ENCODE measurements around the gene FOXRED2. TPM values are rescaled to one million over a fixed set of nuclear protein-coding genes. Genes with fewer than 3 reads are reported as not detected.

FOXRED2 gene
- total RNA-seq, 4 donors from 2014 or later: 9.1 to 18.5 (median 14.6) TPM

- TF ChIP-seq POLR2A (IDR thresholded peaks at IDR 0.05): no peak
- TF ChIP-seq, protein P1, sequence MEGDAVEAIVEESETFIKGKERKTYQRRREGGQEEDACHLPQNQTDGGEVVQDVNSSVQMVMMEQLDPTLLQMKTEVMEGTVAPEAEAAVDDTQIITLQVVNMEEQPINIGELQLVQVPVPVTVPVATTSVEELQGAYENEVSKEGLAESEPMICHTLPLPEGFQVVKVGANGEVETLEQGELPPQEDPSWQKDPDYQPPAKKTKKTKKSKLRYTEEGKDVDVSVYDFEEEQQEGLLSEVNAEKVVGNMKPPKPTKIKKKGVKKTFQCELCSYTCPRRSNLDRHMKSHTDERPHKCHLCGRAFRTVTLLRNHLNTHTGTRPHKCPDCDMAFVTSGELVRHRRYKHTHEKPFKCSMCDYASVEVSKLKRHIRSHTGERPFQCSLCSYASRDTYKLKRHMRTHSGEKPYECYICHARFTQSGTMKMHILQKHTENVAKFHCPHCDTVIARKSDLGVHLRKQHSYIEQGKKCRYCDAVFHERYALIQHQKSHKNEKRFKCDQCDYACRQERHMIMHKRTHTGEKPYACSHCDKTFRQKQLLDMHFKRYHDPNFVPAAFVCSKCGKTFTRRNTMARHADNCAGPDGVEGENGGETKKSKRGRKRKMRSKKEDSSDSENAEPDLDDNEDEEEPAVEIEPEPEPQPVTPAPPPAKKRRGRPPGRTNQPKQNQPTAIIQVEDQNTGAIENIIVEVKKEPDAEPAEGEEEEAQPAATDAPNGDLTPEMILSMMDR (IDR thresholded peaks at IDR 0.05): no peak
- intact Hi-C loops (cut with DNase I; ENCODE audit: low total_unique reads): no loop called here
- DNase-seq (ENCODE audit: low spot score in 2 of 2): no peak
- H3K4me3 ChIP-seq (ENCODE audit: low read depth, poor library complexity, severe bottlenecking): no peak overlapping the region
- WGBS, 2 donors: 90 to 94% methylated on average over 60 of the region's 60 CpGs
These were observed 723 bp downstream of the FOXRED2 start for GRCh38 chr22:36505998-36506635.

DNA sequence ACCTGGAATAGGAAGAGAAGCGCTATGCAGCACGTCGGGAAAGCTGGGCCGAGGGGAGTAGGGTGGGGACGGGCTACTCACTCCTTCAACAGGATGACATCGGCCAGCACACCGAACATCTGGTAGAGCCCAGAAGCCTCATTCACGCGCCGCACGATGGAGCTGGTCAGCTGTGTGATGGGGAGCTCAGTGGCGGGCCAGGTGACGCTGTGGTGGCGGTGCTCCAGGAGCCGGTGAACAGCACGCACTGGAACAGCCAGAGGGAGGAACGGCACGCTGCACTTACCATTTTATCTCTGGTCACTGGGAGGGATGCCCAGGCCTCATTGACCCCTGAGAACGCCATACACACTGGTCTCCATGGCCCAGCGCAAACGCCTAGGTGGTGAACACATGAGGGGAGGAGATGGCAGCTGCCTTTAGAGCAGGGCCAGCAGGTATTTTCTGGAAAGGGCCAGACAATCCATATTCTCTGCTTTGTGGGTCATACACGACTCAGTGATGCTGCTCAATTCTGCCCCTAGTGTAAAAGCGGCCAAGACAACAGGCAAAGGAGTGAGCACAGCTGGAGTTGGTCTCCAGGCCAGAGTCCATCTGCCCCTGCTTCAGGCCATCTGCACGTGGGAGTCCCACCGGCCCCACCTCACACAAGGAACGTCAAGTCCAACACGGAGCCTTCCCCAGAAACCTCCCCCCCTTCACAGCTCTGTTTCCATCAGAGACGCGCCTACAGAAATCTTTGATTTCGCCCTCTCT is 8.8 kb downstream of the FOXRED2 start:
- WGBS, 2 donors: 93% methylated on average over 28 to 30 of the region's 30 CpGs
- DNase-seq (ENCODE audit: low spot score in 2 of 2): no peak
- intact Hi-C loops (cut with DNase I; ENCODE audit: low total_unique reads): no loop called here
- TF ChIP-seq, protein P1 (IDR thresholded peaks at IDR 0.05): no peak
- TF ChIP-seq POLR2A (IDR thresholded peaks at IDR 0.05): no peak
- H3K4me3 ChIP-seq (ENCODE audit: low read depth, poor library complexity, severe bottlenecking): no peak overlapping the region

DNA sequence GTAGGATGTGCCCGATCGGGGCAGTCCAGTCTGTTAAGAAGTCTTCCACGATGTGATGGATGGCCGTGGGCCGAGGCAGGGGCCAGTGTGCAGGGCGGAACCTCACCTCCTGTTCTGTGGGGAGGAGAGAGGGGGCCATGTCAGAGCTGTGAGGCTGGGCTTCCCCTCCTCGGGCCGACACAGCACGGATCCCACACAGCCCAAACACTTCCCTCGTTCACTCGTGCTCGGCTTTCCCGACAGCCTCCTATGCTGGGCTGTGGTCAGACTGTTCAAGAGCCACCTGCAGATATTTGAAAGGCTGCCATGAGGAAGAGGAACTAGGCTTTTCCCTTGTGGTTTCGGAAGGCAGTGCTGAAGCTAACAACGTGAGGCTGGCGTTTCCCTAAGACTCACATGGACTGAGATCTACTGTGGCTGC is 13.1 kb downstream of the FOXRED2 start:
- DNase-seq (ENCODE audit: low spot score in 2 of 2): no peak
- intact Hi-C loops (cut with DNase I; ENCODE audit: low total_unique reads): no loop called here
- 85 to 88% methylated on average over 11 to 16 of the region's 16 CpGs for WGBS, 2 donors
- TF ChIP-seq POLR2A (IDR thresholded peaks at IDR 0.05): no peak
- TF ChIP-seq, protein P1 (IDR thresholded peaks at IDR 0.05): no peak
- no peak overlapping the region for H3K4me3 ChIP-seq (ENCODE audit: low read depth, poor library complexity, severe bottlenecking)

GRCh38 chr22:36492109-36492508 is 14.7 kb downstream of the FOXRED2 start:
- no peak for DNase-seq (ENCODE audit: low spot score in 2 of 2)
- TF ChIP-seq, protein P1 (IDR thresholded peaks at IDR 0.05): no peak

GRCh38 chr22:36491155-36491554 is 15.7 kb downstream of the FOXRED2 start:
- no peak for DNase-seq (ENCODE audit: low spot score in 2 of 2)
- TF ChIP-seq, protein P1 (IDR thresholded peaks at IDR 0.05): no peak
- no peak for TF ChIP-seq POLR2A (IDR thresholded peaks at IDR 0.05)
- H3K4me3 ChIP-seq (ENCODE audit: low read depth, poor library complexity, severe bottlenecking): no peak overlapping the region
- 85 to 88% methylated on average over 7 of the region's 7 CpGs for WGBS, 2 donors
- intact Hi-C loops (cut with DNase I; ENCODE audit: low total_unique reads): no loop called here

More at GRCh38 chr22:36492109-36492508, 14.7 kb downstream of the FOXRED2 start:
- intact Hi-C loops (cut with DNase I; ENCODE audit: low total_unique reads): no loop called here
- H3K4me3 ChIP-seq (ENCODE audit: low read depth, poor library complexity, severe bottlenecking): no peak overlapping the region
- 85 to 90% methylated on average over 3 to 5 of the region's 5 CpGs for WGBS, 2 donors
